Effector memory CD8-positive, alpha-beta T cell (primary cell): Measurements from ENCODE around the gene FBXL7.

Source experiments
- ATAC-seq: fragments of 150-1000 bp; cut with Tn5 transposase; replicated peaks from 2 replicates; pipeline ENCODE4 v1.10.0; 2021; ENCODE audit warnings: mild to moderate bottlenecking, moderate library complexity
- DNase-seq, 3 experiments: peaks; one replicate each; pipeline ENCODE4 v3.0.0; 2021
- H3K27ac Mint-ChIP-seq, 2 donors: one replicate each; pipeline ENCODE4 v1.8.0; 2022; ENCODE audit warnings: mild to moderate bottlenecking in 2 of 2, mixed read lengths in 2 of 2, moderate library complexity in 2 of 2
- H3K27me3 Mint-ChIP-seq, 2 donors: one replicate each; pipeline ENCODE4 v1.8.0; 2022; ENCODE audit warnings: mixed read lengths in 2 of 2
- H3K36me3 Mint-ChIP-seq: one replicate; pipeline ENCODE4 v1.8.0; 2022; ENCODE audit warnings: mild to moderate bottlenecking, moderate library complexity, mixed read lengths; ENCODE audit not compliant: insufficient read depth
- H3K4me1 Mint-ChIP-seq, 2 donors: one replicate each; pipeline ENCODE4 v1.8.0; 2022; ENCODE audit warnings: low read depth in 2 of 2, mixed read lengths in 2 of 2
- H3K4me3 Mint-ChIP-seq, 2 donors: one replicate each; pipeline ENCODE4 v1.8.0; 2022; ENCODE audit warnings: mild to moderate bottlenecking in 2 of 2, mixed read lengths in 2 of 2, moderate library complexity in 2 of 2
- H3K9me3 Mint-ChIP-seq, 2 donors: one replicate each; pipeline ENCODE4 v1.8.0; 2022; ENCODE audit warnings: mixed read lengths in 2 of 2

The FBXL7 gene

DNA sequence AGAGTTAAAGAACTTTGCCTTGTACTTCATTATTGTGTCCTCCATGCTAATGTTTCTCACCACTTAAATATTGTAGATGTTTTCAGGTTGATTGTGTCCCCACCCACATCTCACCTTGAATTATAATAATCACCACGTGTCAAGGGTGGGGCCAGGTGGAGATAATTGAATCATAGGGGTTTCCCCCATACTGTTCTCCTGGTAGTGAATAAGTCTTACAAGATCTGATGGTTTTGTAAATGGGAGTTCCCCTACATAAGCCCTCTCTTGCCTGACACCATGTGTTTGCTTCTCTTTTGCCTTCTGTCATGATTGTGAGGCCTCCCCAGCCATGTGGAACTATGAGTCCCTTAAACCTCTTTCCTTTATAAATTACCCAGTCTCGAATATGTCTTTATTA lies 248.3 kb downstream of the FBXL7 start:
- no peak overlapping the region for H3K4me3 Mint-ChIP-seq
- H3K9me3 Mint-ChIP-seq, result peaks cover 17 to 18% of the 10 kb centered on the region in 2 donors
- H3K27me3 Mint-ChIP-seq, result no peaks in the 10 kb centered on the region
- H3K4me1 Mint-ChIP-seq, result no peaks in the 10 kb centered on the region
- ATAC-seq, result no peak
- no peak for DNase-seq
- H3K36me3 Mint-ChIP-seq, result no peaks in the 10 kb centered on the region
- no peak overlapping the region for H3K27ac Mint-ChIP-seq

- H3K4me3 Mint-ChIP-seq, result no peak overlapping the region
- H3K4me1 Mint-ChIP-seq, result no peaks in the 10 kb centered on the region
- no peaks in the 10 kb centered on the region for H3K27me3 Mint-ChIP-seq
- DNase-seq, result no peak
- H3K36me3 Mint-ChIP-seq, result no peaks in the 10 kb centered on the region
- no peak for ATAC-seq
- no peak overlapping the region for H3K27ac Mint-ChIP-seq
- H3K9me3 Mint-ChIP-seq, result peaks cover 4 to 9% of the 10 kb centered on the region in 2 donors
Observed at GRCh38 chr5:15752663-15753285, 252.8 kb downstream of the FBXL7 start.

- Mint-ChIP-seq H3K36me3 (no peaks in the 10 kb centered on the region), H3K9me3 (peaks cover 0 to 9% of the 10 kb centered on the region in 2 donors), H3K27ac (no peak overlapping the region), H3K27me3 (no peaks in the 10 kb centered on the region), H3K4me3 (no peak overlapping the region), H3K4me1 (no peaks in the 10 kb centered on the region)
- DNase-seq (no peak), ATAC-seq (no peak)
Observed at GRCh38 chr5:15753752-15754151, 253.8 kb downstream of the FBXL7 start.

DNA sequence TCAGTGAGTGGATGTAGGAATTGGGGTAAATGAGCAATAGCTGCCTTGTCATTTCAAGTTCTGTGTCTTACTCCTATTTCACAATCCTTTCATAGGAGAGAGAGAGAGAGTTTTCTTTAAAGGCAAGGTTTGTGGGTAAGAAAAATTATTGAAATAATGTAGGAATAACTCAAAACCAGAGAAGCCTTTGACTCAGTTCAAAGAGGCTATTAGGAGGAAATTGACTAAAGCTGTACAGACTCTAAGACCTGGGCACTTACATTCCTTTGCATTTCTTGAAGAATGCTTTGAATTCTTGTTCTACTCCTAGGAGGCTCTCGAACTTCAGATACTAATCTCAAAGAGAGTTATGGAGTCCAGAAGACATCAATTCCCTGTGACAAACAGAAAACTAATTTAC lies 257.1 kb downstream of the FBXL7 start:
- H3K27ac Mint-ChIP-seq, result no peak overlapping the region
- DNase-seq (no peak), ATAC-seq (no peak)
- H3K27me3 Mint-ChIP-seq, result no peaks in the 10 kb centered on the region
- no peaks in the 10 kb centered on the region for H3K36me3 Mint-ChIP-seq
- peaks cover 0 to 9% of the 10 kb centered on the region in 2 donors for H3K9me3 Mint-ChIP-seq
- no peaks in the 10 kb centered on the region for H3K4me1 Mint-ChIP-seq
- H3K4me3 Mint-ChIP-seq, result no peak overlapping the region

DNA sequence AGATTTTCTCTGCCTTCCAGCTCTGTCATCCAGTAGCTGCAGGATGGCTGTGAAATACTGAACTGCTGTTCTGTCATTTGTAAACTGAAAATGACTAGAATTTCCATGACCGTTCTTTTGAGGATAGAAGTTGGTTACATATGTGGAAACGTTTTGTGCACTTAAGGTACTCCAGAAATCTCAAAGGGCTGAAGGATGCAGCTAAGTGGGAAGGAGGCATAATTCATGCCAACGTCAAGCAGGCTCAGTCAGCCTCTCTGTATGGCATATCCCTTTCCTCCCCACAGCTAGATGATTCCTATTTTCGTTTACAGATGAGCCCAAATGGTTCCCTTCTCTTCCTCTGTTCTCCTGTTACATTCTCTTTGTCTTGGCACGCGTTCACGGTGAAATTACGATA lies 257.6 kb downstream of the FBXL7 start:
- ATAC-seq (no peak), DNase-seq (no peak)
- no peak overlapping the region for H3K27ac Mint-ChIP-seq
- no peaks in the 10 kb centered on the region for H3K4me1 Mint-ChIP-seq
- no peaks in the 10 kb centered on the region for H3K36me3 Mint-ChIP-seq
- no peak overlapping the region for H3K4me3 Mint-ChIP-seq
- H3K27me3 Mint-ChIP-seq, result no peaks in the 10 kb centered on the region
- H3K9me3 Mint-ChIP-seq, result peaks cover 0 to 9% of the 10 kb centered on the region in 2 donors

DNA sequence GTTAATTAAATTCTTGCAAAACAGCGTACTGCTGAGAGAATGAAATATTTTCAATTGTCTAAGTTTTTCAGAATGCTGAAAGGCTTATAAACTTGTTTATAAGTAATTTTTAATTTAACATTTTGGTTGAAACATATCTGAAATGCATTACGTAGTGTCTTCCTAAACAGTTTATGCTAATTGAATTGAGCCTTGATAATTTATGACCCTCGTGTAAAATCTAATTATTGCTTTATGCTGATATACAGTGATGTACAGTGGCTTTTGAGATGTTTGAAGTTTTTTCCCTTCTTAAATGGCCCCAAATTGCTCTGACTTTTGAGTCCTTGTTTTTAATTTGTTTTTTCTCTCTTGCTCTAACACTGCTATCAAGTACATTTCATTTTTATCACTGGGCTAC lies 262.7 kb downstream of the FBXL7 start:
- H3K4me3 Mint-ChIP-seq, result no peak overlapping the region
- ATAC-seq, result no peak
- H3K4me1 Mint-ChIP-seq, result no peaks in the 10 kb centered on the region
- H3K9me3 Mint-ChIP-seq, result peaks cover 12 to 28% of the 10 kb centered on the region in 2 donors
- DNase-seq, result no peak
- no peak overlapping the region for H3K27ac Mint-ChIP-seq
- no peaks in the 10 kb centered on the region for H3K27me3 Mint-ChIP-seq
- H3K36me3 Mint-ChIP-seq, result no peaks in the 10 kb centered on the region

DNA sequence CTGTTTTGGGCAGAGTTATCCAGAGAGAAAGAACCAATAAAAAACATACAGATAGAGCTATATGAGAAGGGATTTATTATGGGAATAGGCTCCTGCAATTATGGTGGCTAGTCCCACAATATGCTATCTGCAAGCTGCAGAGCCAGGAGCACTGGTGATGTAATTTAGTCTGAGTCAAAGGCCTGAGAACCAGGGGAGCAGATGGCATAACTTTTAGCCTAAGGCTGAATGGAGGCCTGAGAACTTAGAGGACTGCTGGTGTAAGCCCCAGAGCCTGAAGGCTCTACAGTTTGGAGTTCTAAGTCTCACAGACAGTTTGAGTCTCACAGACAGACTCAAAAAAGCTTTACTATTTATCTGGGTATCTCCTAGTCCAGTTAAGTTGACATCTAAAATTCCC lies 263.8 kb downstream of the FBXL7 start:
- peaks cover 12 to 28% of the 10 kb centered on the region in 2 donors for H3K9me3 Mint-ChIP-seq
- no peak overlapping the region for H3K4me3 Mint-ChIP-seq
- H3K27ac Mint-ChIP-seq, result no peak overlapping the region
- no peaks in the 10 kb centered on the region for H3K27me3 Mint-ChIP-seq
- ATAC-seq (no peak), DNase-seq (no peak)
- no peaks in the 10 kb centered on the region for H3K4me1 Mint-ChIP-seq
- H3K36me3 Mint-ChIP-seq, result no peaks in the 10 kb centered on the region

- DNase-seq (no peak), ATAC-seq (no peak)
- Mint-ChIP-seq H3K27ac (no peak overlapping the region), H3K36me3 (no peaks in the 10 kb centered on the region), H3K4me1 (no peaks in the 10 kb centered on the region), H3K27me3 (no peaks in the 10 kb centered on the region), H3K4me3 (no peak overlapping the region), H3K9me3 (peaks cover 13 to 28% of the 10 kb centered on the region in 2 donors)
Observed at GRCh38 chr5:15768936-15769335, 269.0 kb downstream of the FBXL7 start.

GRCh38 chr5:15772131-15772530 lies 272.2 kb downstream of the FBXL7 start:
- no peak for DNase-seq
- no peaks in the 10 kb centered on the region for H3K27me3 Mint-ChIP-seq
- H3K4me3 Mint-ChIP-seq, result no peak overlapping the region
- H3K4me1 Mint-ChIP-seq, result no peaks in the 10 kb centered on the region
- peaks cover 3 to 6% of the 10 kb centered on the region in 2 donors for H3K9me3 Mint-ChIP-seq
- no peak for ATAC-seq
- no peak overlapping the region for H3K27ac Mint-ChIP-seq
- no peaks in the 10 kb centered on the region for H3K36me3 Mint-ChIP-seq

GRCh38 chr5:15774632-15775031 lies 274.7 kb downstream of the FBXL7 start:
- Mint-ChIP-seq H3K4me3 (no peak overlapping the region), H3K9me3 (peaks cover 6 to 11% of the 10 kb centered on the region in 2 donors), H3K4me1 (no peaks in the 10 kb centered on the region), H3K27ac (no peak overlapping the region), H3K27me3 (no peaks in the 10 kb centered on the region), H3K36me3 (no peaks in the 10 kb centered on the region)
- ATAC-seq, result no peak
- no peak for DNase-seq

DNA sequence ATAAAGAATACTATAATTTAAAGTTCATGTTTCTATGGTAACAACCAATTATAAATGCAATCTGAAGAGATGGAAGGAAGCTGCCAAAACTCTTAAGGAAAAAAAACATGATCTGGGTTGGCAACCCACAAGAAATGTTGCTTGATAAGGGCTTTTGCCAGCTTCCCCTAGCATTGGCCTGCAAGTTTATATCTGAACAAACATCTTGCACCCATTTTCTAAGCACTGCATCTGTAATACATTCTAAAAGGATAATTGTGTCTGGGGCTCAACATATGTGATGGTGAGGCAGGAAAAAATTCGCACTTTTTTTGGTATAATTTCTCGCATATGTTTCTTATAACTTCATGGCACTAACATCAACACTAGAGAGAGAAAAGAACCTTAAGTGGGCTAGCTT lies 276.4 kb downstream of the FBXL7 start:
- DNase-seq, result no peak
- H3K4me1 Mint-ChIP-seq, result no peaks in the 10 kb centered on the region
- no peak for ATAC-seq

GRCh38 chr5:15783734-15784133 lies 283.8 kb downstream of the FBXL7 start:
- H3K36me3 Mint-ChIP-seq, result peaks cover 3% of the 10 kb centered on the region
- no peak overlapping the region for H3K27ac Mint-ChIP-seq

More for the DNA sequence above, 276.4 kb downstream of the FBXL7 start:
- no peaks in the 10 kb centered on the region for H3K36me3 Mint-ChIP-seq
- no peaks in the 10 kb centered on the region for H3K27me3 Mint-ChIP-seq
- H3K4me3 Mint-ChIP-seq, result no peak overlapping the region
- no peak overlapping the region for H3K27ac Mint-ChIP-seq
- peaks cover 6 to 11% of the 10 kb centered on the region in 2 donors for H3K9me3 Mint-ChIP-seq

GRCh38 chr5:15785531-15785981 lies 285.6 kb downstream of the FBXL7 start:
- Mint-ChIP-seq H3K9me3 (peaks cover 0 to 5% of the 10 kb centered on the region in 2 donors), H3K27me3 (no peaks in the 10 kb centered on the region), H3K4me3 (no peak overlapping the region), H3K36me3 (peaks cover 3% of the 10 kb centered on the region), H3K27ac (no peak overlapping the region), H3K4me1 (no peaks in the 10 kb centered on the region)
- no peak for DNase-seq
- no peak for ATAC-seq

More at GRCh38 chr5:15783734-15784133, 283.8 kb downstream of the FBXL7 start:
- H3K4me3 Mint-ChIP-seq, result no peak overlapping the region
- no peak for DNase-seq
- H3K4me1 Mint-ChIP-seq, result no peaks in the 10 kb centered on the region
- no peak for ATAC-seq
- H3K27me3 Mint-ChIP-seq, result no peaks in the 10 kb centered on the region
- H3K9me3 Mint-ChIP-seq, result peaks cover 5% of the 10 kb centered on the region in 2 donors

DNA sequence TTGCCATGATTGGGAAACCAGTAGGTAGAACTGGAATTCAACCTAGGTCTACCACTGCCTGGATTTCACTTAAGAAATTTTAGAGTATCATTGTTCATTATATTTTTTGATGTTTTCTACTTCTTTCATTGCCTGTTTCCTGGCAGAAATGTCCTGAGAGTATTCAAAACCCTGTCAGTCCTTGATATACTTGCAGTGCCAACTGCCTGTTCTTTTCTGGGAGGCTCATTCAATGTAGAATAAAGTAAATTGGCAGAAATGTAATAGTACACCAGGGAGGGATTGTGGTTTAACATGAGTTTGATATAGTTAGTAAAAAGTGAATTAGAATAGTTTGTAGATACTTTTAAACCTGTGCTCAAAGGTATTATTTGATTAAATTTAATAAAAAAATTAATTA lies 286.3 kb downstream of the FBXL7 start:
- Mint-ChIP-seq H3K4me3 (no peak overlapping the region), H3K36me3 (peaks cover 3% of the 10 kb centered on the region), H3K27ac (no peak overlapping the region), H3K9me3 (peaks cover 0 to 1% of the 10 kb centered on the region in 2 donors), H3K27me3 (no peaks in the 10 kb centered on the region), H3K4me1 (no peaks in the 10 kb centered on the region)
- ATAC-seq (no peak), DNase-seq (no peak)
